GM12891 (cell line): ENCODE data around the gene OVCH1.

Source experiments
- POLR2A ChIP-seq: IDR thresholded peaks from 2 replicates; pipeline ENCODE4 v1.6.1; 2011; ENCODE audit warnings: low read depth, low read length, control low read depth
- POLR2AphosphoS5 ChIP-seq: IDR thresholded peaks from 2 replicates; pipeline ENCODE4 v1.6.1; 2011; ENCODE audit warnings: low read depth, low read length, control low read depth

DNA sequence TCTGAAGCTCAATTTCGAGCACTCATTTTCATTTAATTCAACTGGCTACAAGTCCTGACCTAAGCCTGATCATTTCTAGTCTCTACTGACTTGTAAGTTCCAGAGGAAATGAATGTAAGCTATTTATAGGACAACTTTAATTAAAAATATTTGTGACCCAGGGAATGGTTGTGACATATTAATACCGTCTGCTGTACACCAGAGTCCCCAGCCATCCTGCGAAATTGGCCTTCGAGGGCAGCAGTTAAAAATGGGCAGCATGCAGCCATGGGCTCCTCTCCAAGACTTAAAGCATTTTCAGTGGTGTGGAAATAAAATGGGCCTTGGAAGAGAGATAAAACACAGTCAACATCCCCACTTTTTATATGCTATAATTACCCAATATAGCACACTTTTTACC lies 30.7 kb upstream of the OVCH1 start:
- no peak for TF ChIP-seq POLR2A
- TF ChIP-seq POLR2AphosphoS5: no peak
